Measurements from ENCODE around the gene KLK15.
A peak's percentile ranks its signal among the peaks of the same experiment; 100 is the strongest.
"Not testable (repeated sequence)": the region's sequence is repeated elsewhere in the genome, so short reads cannot be mapped to it uniquely, and the experiment has no call there.

KLK15 gene

DNA sequence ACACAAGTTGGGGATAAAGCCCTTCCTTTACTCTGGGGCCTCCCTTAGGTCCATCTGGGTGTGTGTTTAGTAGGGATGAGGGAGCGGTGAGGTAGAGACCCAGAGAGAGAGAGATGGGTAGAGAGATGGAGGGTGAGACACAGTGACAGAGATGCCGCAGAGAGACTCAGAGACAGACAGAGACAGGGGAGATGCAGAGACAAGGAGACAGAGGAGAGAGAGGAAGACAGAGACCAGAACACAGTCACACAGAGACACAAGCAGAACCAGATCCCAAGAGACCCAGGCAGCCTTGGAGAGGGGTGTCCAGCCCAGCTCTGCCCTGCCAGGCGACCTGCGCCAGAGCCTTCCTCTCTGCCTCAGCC is 12.1 kb downstream of the KLK15 start:
- DNase-seq (ENCODE audit: low read depth in 2 of 2) = no peak

- no peak for DNase-seq (ENCODE audit: low read depth in 2 of 2)
Observed at GRCh38 chr19:50820549-50821247, 12.7 kb downstream of the KLK15 start.

GRCh38 chr19:50820086-50820485 is 13.3 kb downstream of the KLK15 start:
- no peak for DNase-seq (ENCODE audit: low read depth in 2 of 2)

DNA sequence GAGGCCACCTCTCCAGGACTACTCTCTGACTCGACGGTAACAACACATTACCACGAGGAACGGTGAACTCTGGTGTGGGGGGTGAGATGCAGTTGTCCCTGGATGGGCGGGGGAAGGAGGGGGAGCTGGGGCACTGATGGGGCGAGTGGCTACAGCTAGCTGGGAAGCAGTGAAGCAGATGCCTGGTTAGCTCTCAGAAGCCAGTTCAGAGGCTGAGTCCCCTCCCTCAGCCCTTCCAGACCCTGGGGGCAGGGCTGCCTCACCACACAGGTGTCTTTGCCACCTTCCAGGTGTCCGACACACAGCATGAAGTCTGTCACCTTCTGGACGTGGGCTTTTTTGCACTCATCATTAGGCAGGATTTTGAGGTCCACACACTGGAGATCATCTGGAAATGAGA is 13.7 kb downstream of the KLK15 start:
- no peak for DNase-seq (ENCODE audit: low read depth in 2 of 2)

DNA sequence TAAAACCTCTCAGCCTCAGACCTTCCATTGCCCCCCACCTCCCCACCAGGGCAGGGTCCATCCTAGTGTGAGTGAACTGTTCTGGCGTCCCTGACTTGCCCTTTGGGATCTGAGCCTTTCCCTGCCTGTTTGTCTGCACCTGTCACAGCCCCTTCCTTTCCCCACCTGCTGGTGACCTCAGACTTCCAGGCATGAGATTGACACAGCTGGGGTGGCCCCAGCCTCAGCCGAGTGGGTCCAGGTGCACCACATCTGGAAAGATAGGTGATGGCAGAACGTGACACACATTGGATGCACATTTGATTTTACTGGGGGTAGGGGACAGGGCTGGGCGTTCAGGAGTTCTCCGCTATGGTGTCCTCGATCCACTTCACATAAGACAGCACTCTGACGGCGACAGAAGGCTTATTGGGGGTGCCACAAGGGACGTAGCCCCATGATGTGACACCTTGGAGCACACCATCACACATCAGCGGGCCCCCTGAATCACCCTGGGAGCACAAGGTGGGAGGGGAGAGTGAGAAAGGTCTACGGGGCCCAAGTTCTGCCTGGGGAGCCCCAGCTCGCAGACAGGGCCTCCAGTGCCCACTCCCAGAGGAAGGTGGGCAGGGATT is 14.4 kb downstream of the KLK15 start:
- no peak for DNase-seq (ENCODE audit: low read depth in 2 of 2)

DNA sequence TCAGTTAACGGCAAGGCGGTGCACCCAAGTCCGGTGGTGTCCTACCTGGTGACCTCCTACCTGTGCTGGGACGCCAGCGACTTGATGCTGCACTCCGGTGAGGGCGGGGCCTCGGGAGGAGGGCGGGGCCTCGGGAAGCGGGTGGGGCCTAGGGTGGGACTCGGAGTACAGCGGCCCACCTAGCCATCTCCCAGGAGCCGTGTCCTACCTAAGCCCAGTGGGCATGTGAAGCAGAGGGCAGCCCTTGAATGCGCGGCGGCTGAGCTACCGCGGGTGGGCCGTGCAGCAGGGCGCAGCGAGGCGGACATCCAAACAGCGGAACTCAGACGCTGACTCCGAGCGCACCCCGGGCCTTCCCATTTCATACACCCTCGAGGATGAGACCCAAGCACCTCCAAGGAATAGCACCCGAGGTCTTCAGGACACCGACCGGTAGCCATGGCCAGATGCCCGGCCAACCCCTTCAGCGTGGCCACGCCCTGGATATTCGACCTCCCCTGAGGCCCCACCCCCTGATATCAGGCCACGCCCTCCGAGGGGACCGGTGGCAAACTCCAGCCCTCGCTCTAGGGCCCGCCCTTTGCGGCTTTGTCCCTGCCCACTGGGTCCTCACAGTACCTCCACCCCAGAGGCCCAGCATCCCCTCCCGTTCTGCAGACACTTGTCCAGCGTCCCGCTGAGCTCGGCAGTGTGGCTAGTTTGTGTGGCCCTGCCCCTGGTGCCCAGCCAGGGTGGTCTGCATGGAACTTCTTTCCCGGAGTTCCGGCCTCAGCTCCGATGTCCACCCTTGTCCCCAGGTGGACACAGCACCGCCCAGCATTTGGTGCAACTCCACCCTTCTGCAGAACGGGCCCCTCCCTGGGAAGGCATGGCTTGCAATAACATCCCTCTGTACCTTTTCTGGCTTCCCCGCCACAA is 15.2 kb downstream of the KLK15 start:
- DNase-seq (ENCODE audit: low read depth in 2 of 2) = peak in 1 of 2 experiments; percentile 67

DNA sequence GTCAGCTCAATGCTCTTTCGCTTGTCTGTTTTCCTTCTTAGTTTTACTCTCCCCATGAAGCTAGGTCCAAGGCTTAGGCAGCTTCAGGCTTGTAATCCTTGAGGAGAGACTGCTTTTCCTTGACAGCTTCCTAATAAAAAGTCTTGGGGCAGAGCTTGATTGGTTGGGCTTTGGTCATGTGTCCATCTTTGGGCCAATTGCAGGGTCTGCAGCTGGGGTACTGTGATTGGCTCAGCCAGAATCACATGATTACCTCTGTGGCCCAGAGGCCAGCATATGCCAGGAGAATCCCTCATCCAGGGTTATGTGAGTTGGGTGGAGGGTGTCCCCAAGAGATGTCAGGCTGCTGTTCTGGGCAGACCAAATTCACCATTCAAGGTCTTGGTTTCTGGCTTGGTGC is 17.9 kb downstream of the KLK15 start:
- DNase-seq (ENCODE audit: low read depth in 2 of 2) = no peak

DNA sequence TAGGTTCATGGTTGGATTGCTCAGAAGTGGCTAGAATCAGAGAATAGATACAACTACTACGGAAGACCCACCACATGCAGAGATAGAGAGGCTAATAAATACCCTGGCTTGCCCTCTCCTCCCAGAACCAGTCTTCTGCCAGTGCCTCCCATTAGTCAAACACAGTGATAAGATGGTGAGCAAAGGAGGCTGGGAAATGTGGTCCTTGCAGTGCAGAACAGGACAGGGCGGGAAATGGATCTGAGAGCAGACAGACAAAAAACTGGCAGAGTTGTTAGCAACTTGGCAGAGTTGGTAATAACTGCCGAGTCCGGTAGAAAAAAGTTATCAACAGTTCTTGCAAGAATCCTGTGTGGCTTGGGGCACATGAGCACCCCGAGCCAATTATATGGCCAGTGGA is 18.5 kb downstream of the KLK15 start:
- no peak for DNase-seq (ENCODE audit: low read depth in 2 of 2)

GRCh38 chr19:50812474-50812873 is 20.9 kb downstream of the KLK15 start:
- DNase-seq (ENCODE audit: low read depth in 2 of 2) = no peak

DNA sequence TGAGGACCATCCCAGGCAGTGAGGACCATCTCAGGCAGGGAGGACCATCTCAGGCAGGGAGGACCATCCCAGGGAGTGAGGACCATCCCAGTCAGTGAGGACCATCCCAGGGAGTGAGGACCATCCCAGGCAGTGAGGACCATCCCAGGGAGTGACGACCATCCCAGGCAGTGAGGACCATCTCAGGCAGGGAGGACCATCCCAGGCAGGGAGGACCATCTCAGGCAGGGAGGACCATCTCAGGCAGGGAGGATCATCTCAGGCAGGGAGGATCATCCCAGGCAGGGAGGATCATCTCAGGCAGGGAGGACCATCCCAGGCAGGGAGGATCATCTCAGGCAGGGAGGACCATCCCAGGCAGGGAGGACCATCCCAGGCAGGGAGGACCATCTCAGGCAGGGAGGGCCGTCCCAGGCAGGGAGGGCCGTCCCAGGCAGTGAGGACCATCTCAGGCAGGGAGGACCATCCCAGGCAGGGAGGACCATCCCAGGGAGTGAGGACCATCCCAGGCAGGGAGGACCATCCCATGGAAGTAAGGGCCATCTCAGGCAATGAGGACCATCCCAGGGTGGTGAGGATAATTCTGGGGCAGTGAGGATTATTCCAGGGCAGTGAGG is 21.6 kb downstream of the KLK15 start:
- DNase-seq (ENCODE audit: low read depth in 2 of 2) = not testable (repeated sequence)

DNA sequence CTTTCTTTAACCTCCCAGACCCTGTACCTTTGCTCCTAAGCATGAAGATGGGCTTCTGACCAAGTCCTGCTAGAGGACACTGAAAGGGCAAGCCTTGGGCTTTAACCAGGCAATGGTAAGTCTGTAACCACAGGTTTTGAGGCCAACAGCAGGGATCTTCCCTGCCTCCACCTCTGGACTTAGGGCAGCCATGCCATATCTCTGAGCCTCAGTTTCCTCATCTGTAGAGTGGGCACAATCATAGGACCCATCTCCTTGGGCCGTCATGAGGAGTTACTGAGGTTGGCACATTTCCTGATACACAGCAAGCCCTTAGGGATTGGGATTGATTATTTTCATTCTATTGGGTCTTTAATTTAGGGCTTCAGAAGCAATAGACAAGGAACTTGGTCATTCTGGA is 24.5 kb downstream of the KLK15 start:
- no peak for DNase-seq (ENCODE audit: low read depth in 2 of 2)

- DNase-seq (ENCODE audit: low read depth in 2 of 2) = peak; percentile 97 to 98
Observed at GRCh38 chr19:50804420-50805272, 28.7 kb downstream of the KLK15 start.

- DNase-seq (ENCODE audit: low read depth in 2 of 2) = peak in 1 of 2 experiments; percentile 35
Observed at GRCh38 chr19:50803633-50804419, 29.5 kb downstream of the KLK15 start.

DNA sequence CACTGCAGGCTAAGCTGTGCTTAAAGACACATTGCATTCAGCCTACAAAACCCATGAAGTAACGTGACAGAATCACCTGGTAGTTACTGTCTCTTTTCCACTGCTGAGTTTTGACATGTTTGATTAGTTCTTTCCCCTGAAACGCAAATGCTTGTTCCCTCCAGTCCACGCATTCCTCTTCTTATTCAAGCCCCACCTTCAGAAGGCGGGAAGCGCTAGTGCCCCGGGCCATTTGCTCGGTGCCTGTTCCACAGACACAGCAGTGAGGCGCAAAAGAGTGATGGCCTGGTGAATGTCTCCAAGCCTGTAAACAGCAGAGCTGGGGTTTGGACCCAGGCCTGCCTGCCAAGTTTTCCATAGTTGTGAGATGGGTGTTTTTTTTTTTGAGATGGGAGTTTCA is 32.3 kb downstream of the KLK15 start:
- no peak for DNase-seq (ENCODE audit: low read depth in 2 of 2)

GRCh38 chr19:50799547-50799851 is 33.9 kb downstream of the KLK15 start:
- no peak for DNase-seq (ENCODE audit: low read depth in 2 of 2)

DNA sequence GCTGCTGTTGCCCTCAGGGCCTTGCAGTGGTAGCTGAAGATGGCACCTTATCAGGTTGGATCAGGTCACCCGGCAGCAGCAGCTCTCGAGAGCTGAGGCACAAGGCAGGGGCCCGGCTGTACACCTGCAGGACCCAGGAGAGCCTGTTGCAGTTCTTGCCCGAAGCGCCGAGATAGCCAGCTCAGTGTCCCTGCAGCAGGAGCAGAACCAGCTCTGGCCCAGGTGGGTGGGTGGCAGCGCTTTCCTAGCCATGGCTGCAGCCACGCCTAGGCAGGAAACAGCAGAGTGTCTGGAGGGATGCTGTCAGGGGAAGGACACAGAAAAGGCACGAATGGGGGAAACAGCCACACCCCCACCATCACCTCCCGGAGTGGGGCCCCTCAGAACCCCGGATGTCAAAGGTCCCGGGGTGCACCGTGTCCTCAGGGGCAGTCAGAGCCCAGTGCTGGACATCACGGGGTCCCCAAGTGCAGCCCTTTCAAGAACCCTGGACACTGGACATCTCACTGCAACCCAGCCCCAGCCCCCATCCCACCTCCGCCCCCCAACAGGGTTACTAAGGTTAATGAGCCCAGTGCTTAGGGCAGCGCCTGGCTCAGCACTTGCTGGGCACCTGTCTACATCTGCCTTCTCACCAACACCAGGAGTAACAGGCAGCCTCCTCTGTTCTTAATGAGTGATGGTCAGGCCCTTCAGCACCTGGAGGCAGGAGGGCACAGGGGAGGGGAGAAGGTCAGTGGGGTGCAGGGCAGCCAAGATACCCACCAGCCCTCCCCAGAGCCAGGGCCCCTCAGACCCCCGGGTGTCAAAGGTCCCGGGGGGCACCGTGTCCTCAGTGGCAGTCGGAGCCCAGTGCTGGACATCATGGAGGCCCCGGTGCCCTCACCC is 34.5 kb downstream of the KLK15 start:
- no peak for DNase-seq (ENCODE audit: low read depth in 2 of 2)

GRCh38 chr19:50797781-50798658 is 35.4 kb downstream of the KLK15 start:
- no peak for DNase-seq (ENCODE audit: low read depth in 2 of 2)

DNA sequence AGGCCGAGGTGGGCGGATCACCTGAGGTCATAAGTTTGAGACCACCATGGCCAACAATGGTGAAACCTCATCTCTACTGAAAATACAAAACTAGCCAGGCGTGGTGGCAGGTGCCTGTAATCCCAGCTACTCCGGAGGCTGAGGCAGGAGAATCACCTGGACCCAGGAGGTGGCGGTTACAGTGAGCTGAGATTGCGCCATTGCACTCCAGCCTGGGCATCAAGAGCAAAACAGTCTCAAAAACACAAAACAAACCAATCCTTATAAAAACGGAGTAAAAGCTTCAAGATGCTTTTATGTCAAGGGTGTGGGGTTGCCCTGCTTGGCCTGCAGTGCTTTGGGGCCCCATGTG is 36.0 kb downstream of the KLK15 start:
- no peak for DNase-seq (ENCODE audit: low read depth in 2 of 2)
